ENCODE measurements around the gene FBXL14. TPM values are rescaled to one million over a fixed set of nuclear protein-coding genes. Genes with fewer than 3 reads are reported as not detected.

Gene FBXL14
- total and polyA plus RNA-seq, 9 of the 15 experiments (the other 6 are each of a cell fraction or from before 2014, with no cell fraction given): 0.13 to 9.8 (median 3.3) TPM

- TF ChIP-seq, protein P1, sequence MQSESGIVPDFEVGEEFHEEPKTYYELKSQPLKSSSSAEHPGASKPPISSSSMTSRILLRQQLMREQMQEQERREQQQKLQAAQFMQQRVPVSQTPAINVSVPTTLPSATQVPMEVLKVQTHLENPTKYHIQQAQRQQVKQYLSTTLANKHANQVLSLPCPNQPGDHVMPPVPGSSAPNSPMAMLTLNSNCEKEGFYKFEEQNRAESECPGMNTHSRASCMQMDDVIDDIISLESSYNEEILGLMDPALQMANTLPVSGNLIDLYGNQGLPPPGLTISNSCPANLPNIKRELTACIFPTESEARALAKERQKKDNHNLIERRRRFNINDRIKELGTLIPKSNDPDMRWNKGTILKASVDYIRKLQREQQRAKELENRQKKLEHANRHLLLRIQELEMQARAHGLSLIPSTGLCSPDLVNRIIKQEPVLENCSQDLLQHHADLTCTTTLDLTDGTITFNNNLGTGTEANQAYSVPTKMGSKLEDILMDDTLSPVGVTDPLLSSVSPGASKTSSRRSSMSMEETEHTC (IDR thresholded peaks at IDR 0.05): no peak
- TF ChIP-seq NONO (IDR thresholded peaks at IDR 0.05; ENCODE audit: low read depth in 2 of 2, low read length in 1 of 2): no peak; a peak in 1 of 4 replicates
- TF ChIP-seq HOXB6 (CRISPR knock-in tag; IDR thresholded peaks at IDR 0.05; ENCODE audit: borderline replicate concordance): no peak
- peak; percentile 56; the same call in 1 of the 2 replicates for TF ChIP-seq STAG1 (CRISPR knock-in tag; IDR thresholded peaks at IDR 0.05; ENCODE audit: borderline replicate concordance)
- TF ChIP-seq, protein P2, sequence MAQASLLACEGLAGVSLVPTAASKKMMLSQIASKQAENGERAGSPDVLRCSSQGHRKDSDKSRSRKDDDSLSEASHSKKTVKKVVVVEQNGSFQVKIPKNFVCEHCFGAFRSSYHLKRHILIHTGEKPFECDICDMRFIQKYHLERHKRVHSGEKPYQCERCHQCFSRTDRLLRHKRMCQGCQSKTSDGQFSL (CRISPR knock-in tag; IDR thresholded peaks at IDR 0.05): 0 out of 2 replicates have a peak, but pooled peaks have one; percentile 22
- TF ChIP-seq, protein P2 (tag; IDR thresholded peaks at IDR 0.05): no peak
- no peak for TF ChIP-seq NR2C1 (IDR thresholded peaks at IDR 0.05)
- peak; percentile 10; the same call in 1 of the 2 replicates for TF ChIP-seq NR2C1 (tag; IDR thresholded peaks at IDR 0.05)
- TF ChIP-seq TFAP4 (CRISPR knock-in tag; IDR thresholded peaks at IDR 0.05; ENCODE audit: borderline replicate concordance): peak; percentile 85
- TF ChIP-seq RCOR1 (IDR thresholded peaks at IDR 0.05; ENCODE audit: borderline replicate concordance in 1 of 2, low read depth in 2 of 2, low read length in 2 of 2): peak in 1 of 2 experiments; percentile 32; a peak in 1 of 4 replicates
- TF ChIP-seq C11orf30 (IDR thresholded peaks at IDR 0.05; ENCODE audit: low read depth): peak; percentile 59; the same call in 1 of the 2 replicates
- TF ChIP-seq, protein P3, sequence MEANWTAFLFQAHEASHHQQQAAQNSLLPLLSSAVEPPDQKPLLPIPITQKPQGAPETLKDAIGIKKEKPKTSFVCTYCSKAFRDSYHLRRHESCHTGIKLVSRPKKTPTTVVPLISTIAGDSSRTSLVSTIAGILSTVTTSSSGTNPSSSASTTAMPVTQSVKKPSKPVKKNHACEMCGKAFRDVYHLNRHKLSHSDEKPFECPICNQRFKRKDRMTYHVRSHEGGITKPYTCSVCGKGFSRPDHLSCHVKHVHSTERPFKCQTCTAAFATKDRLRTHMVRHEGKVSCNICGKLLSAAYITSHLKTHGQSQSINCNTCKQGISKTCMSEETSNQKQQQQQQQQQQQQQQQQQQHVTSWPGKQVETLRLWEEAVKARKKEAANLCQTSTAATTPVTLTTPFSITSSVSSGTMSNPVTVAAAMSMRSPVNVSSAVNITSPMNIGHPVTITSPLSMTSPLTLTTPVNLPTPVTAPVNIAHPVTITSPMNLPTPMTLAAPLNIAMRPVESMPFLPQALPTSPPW (CRISPR knock-in tag; IDR thresholded peaks at IDR 0.05): no peak
- 0 out of 2 replicates have a peak, but pooled peaks have one; percentile 8 for TF ChIP-seq SP1 (CRISPR knock-in tag; IDR thresholded peaks at IDR 0.05)
- TF ChIP-seq RBM22 (IDR thresholded peaks at IDR 0.05; ENCODE audit: low read depth, low read length, poor library complexity, severe bottlenecking): no peak
- no peak for TF ChIP-seq ZNF79 (CRISPR knock-in tag; IDR thresholded peaks at IDR 0.05; ENCODE audit: low read depth)
- TF ChIP-seq ZNF140 (CRISPR knock-in tag; IDR thresholded peaks at IDR 0.05): no peak
- TF ChIP-seq ERF (CRISPR knock-in tag; IDR thresholded peaks at IDR 0.05): no peak
- TF ChIP-seq THRAP3 (IDR thresholded peaks at IDR 0.05; ENCODE audit: borderline replicate concordance): peak; percentile 71; the same call in 1 of the 2 replicates
Observed at GRCh38 chr12:1605129-1606020, 11.0 kb upstream of the FBXL14 start (continued).
